A375 (cell line): ENCODE data around the gene SLC36A2. TPM values are rescaled to one million over a fixed set of nuclear protein-coding genes. Genes with fewer than 3 reads are reported as not detected.

ENCODE experiments used
- total RNA-seq: library from RNA; depleted of rRNA; stranded (reverse); fragments of >200 nt; shearing (Covaris generic); gene quantifications from 2 replicates; pipeline ENCODE4 v1.2.3, GENCODE V29; 2014; rRNA removed

SLC36A2 gene
- total RNA-seq = not detected in 2 replicates

GRCh38 chr5:151347369-151347768 lies at the start of gene SLC36A2:
Gene SLC36A2 (minus strand): TSS chr5:151347559. CDS start chr5:151347460, 99 bp downstream.

GRCh38 chr5:151303666-151304065 lies 43.7 kb downstream of the SLC36A2 start, which contains the start of gene SLC36A3:
Gene SLC36A3 (minus strand): TSS chr5:151303766. CDS start chr5:151303354, 412 bp downstream.

Other genes starting within 250 kb of the SLC36A2 start
- 88.6 and 93.0 TPM in 2 replicates for gene ANXA6, start 189.8 kb downstream of the SLC36A2 start, total RNA-seq
- gene CCDC69, start 123.5 kb downstream of the SLC36A2 start, total RNA-seq = 2.1 and 2.3 TPM in 2 replicates
- gene GM2A, start 94.4 kb downstream of the SLC36A2 start, total RNA-seq = 7.2 and 8.5 TPM in 2 replicates
- gene SLC36A3, start 43.8 kb downstream of the SLC36A2 start, total RNA-seq = not detected in 2 replicates
- 2.8 and 3.6 TPM in 2 replicates for gene SLC36A1, start 100.0 kb upstream of the SLC36A2 start, total RNA-seq
- not detected in 2 replicates for gene FAT2, start 243.8 kb upstream of the SLC36A2 start, total RNA-seq